ENCODE results near the gene DAZAP2.
"Not testable (repeated sequence)": the region's sequence is repeated elsewhere in the genome, so short reads cannot be mapped to it uniquely, and the experiment has no call there.

The DAZAP2 gene

DNA sequence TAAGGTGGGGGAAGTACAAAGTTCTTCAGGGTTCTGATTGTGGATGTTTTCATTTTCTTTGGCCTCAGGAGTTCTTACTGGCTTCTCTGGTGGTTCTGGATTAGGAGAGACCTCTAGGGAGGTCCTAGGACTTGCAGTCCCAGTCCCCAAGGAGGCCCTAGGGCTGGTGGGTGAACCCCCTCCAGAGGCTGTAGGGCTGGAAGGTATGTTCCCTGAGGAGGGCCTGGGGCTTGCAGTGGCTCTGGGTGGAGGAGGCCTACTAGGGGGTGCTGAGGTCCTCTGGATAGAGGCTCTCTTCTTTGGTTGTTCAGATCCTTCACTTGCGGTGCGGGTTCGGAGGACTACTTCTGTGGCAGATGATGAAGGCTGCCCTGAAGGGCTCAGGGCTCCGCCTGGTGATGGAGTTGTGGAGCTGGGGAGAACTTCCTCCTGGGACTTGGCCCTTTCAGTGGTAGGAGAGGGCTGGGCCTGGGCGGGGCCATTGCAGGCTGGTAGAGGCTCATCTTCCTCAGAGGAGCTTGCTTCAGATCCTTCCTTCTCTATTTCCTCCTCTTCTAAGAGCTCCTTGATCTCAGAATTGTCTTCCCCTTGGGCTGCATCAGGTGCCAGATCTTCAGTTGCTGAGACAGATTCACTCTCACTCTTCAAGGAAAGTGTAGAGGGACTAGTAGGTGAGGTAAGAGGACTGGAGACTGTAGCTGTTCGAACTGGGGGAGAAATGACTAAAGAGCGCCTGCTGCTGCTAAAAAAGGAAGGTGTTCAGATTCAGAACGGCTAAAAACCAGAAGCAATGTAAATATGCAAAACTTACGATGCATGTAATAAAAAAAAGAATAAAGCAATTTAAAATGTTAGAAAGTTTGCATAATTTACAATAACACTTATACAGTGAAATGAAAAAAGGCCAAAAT is 53.2 kb downstream of the DAZAP2 start:
- not testable (repeated sequence) for H3K4me1 ChIP-seq (ENCODE audit: insufficient read depth, low read length); H3K27ac ChIP-seq (ENCODE audit: low read length); H3K27me3 ChIP-seq (ENCODE audit: insufficient read depth, low read length); H3K4me3 ChIP-seq (ENCODE audit: low read length); H3K9ac ChIP-seq (ENCODE audit: low read depth, low read length); H3K9me3 ChIP-seq (ENCODE audit: insufficient read depth, low read depth, low read length); H3K36me3 ChIP-seq (ENCODE audit: insufficient read depth, low read depth, low read length)

All from iPS-20b (cell line).